T-cell (primary cell): ENCODE measurements around the gene MIPEP. TPM values are rescaled to one million over a fixed set of nuclear protein-coding genes. Genes with fewer than 3 reads are reported as not detected.

ENCODE experiments used
- ATAC-seq, 4 experiments: fragments of 200-7000 bp in 3 of 4; fragments of 150-1000 bp in 1 of 4; cut with Tn5 transposase; replicated peaks in 1 of 4; 1 replicate in 3 of 4; 2 replicates in 1 of 4; pipeline ENCODE4 v1.10.0; 2021; ENCODE audit warnings: moderate library complexity in 3 of 4, mild to moderate bottlenecking in 2 of 4, moderate number of reproducible peaks in 1 of 4
- CTCF ChIA-PET, 2 donors: fragments of 300-600 bp; sonication (Branson Sonifier 250); formaldehyde crosslinking; loops; one replicate each; lab custom pipeline; 2022; ENCODE audit warnings: antibody characterized with exemption in 2 of 2; lab: Charles Lee
- POLR2A ChIA-PET, 2 donors: fragments of 300-600 bp; sonication (Branson Sonifier 250); formaldehyde crosslinking; loops; one replicate each; lab custom pipeline; 2022; ENCODE audit warnings: antibody characterized with exemption in 2 of 2; lab: Charles Lee
- DNase-seq, 35 experiments: peaks; one replicate each; pipeline versions ENCODE4 v3.0.0 to v3.0.0-alpha.2; 2013 to 2023
- H3K27ac ChIP-seq: one replicate; pipeline ENCODE4 v1.5.1; 2013; ENCODE audit warnings: low read length
- H3K27me3 ChIP-seq, 2 experiments: replicated peaks in 1 of 2; 1 replicate in 1 of 2; 2 replicates in 1 of 2; pipeline versions ENCODE4 v1.6.1 to v1.7.0; 2013; ENCODE audit warnings: low read length in 1 of 2, mixed read lengths in 1 of 2; ENCODE audit not compliant: control insufficient read depth in 2 of 2, insufficient read depth in 2 of 2; ENCODE audit errors: extremely low read depth in 1 of 2
- H3K36me3 ChIP-seq, 2 donors: 1 replicate in 1 of 2; 2 replicates in 1 of 2; pipeline versions ENCODE4 v1.6.1 to v1.7.0; 2013; ENCODE audit warnings: low read length in 1 of 2; ENCODE audit not compliant: control insufficient read depth in 2 of 2, insufficient read depth in 1 of 2; ENCODE audit errors: extremely low read depth in 1 of 2
- H3K4me1 ChIP-seq, 2 experiments: 1 replicate in 1 of 2; 2 replicates in 1 of 2; pipeline versions ENCODE4 v1.6.1 to v1.7.0; 2013; ENCODE audit warnings: low read length in 2 of 2, mixed read lengths in 1 of 2; ENCODE audit not compliant: insufficient read depth in 2 of 2, control insufficient read depth in 1 of 2; ENCODE audit errors: extremely low read depth in 1 of 2
- H3K4me3 ChIP-seq, 2 donors: 1 replicate in 1 of 2; 2 replicates in 1 of 2; pipeline versions ENCODE4 v1.5.1 to v1.7.0; 2013; ENCODE audit warnings: mild to moderate bottlenecking in 2 of 2, low read length in 1 of 2, moderate library complexity in 1 of 2; ENCODE audit not compliant: control insufficient read depth in 1 of 2; ENCODE audit errors: extremely low read depth in 1 of 2
- H3K9me3 ChIP-seq: 2 replicates; pipeline ENCODE4 v1.7.0; 2013
- H3K27ac Mint-ChIP-seq, 2 donors: one replicate each; pipeline ENCODE4 v1.8.0; 2020 to 2021; ENCODE audit warnings: mild to moderate bottlenecking in 2 of 2, mixed read lengths in 2 of 2
- H3K27me3 Mint-ChIP-seq, 2 donors: one replicate each; pipeline ENCODE4 v1.8.0; 2021 to 2022; ENCODE audit warnings: mixed read lengths in 2 of 2
- H3K36me3 Mint-ChIP-seq: one replicate; pipeline ENCODE4 v1.8.0; 2021; ENCODE audit warnings: mixed read lengths
- H3K4me1 Mint-ChIP-seq, 3 donors: one replicate each; pipeline ENCODE4 v1.8.0; 2020 to 2022; ENCODE audit warnings: mixed read lengths in 3 of 3, mild to moderate bottlenecking in 1 of 3
- H3K4me3 Mint-ChIP-seq, 3 donors: one replicate each; pipeline ENCODE4 v1.8.0; 2020 to 2022; ENCODE audit warnings: mild to moderate bottlenecking in 3 of 3, mixed read lengths in 3 of 3, moderate library complexity in 3 of 3
- H3K9me3 Mint-ChIP-seq, 3 donors: one replicate each; pipeline ENCODE4 v1.8.0; 2020 to 2022; ENCODE audit warnings: mixed read lengths in 3 of 3
- WGBS: methylation state at CpG from one replicate; pipeline ENCODE4 v1.1.5; 2013; ENCODE audit warnings: missing lambda C conversion rate; ENCODE audit not compliant: insufficient coverage; 5-methylcytosine and 5-hydroxymethylcytosine counted together
- total RNA-seq, 35 experiments: library from RNA in 6 of 35; stranded (reverse) in 6 of 35; fragments of 120-200 nt in 1 of 35; gene quantifications; one replicate each; pipeline versions ENCODE4 v1.2.1 to v1.2.4 and lab custom pipeline; 2013 to 2026

MIPEP gene
- total RNA-seq, 5 donors from 2014 or later (not counting 1 experiment from before 2014, with no cell fraction given): 6.3 to 13.8 (median 12.3) TPM

GRCh38 chr13:23868521-23868920, 20.7 kb downstream of the MIPEP start:
- no peak for ATAC-seq
- Mint-ChIP-seq H3K27ac (no peak overlapping the region), H3K36me3 (peaks cover 16% of the 10 kb centered on the region), H3K4me1 (peaks cover 0 to 5% (median 0%) of the 10 kb centered on the region in 3 donors), H3K27me3 (no peaks in the 10 kb centered on the region), H3K4me3 (no peak overlapping the region), H3K9me3 (no peaks in the 10 kb centered on the region)
- no peak for DNase-seq
- ChIA-PET POLR2A (no interaction called here), CTCF (no interaction called here)
- peaks cover 0 to 9% of the 10 kb centered on the region in 2 donors for H3K36me3 ChIP-seq
- no peak overlapping the region for H3K4me3 ChIP-seq
- H3K27ac ChIP-seq: no peak overlapping the region
- no peaks in the 10 kb centered on the region for H3K27me3 ChIP-seq
- no peaks in the 10 kb centered on the region for H3K9me3 ChIP-seq
- H3K4me1 ChIP-seq: no peaks in the 10 kb centered on the region
- 100% methylated on average over 1 of the region's 5 CpGs for WGBS

GRCh38 chr13:23867027-23867491, 22.1 kb downstream of the MIPEP start:
- no peaks in the 10 kb centered on the region for H3K4me1 ChIP-seq
- Mint-ChIP-seq H3K27ac (no peak overlapping the region), H3K4me3 (no peak overlapping the region), H3K36me3 (peaks cover 15% of the 10 kb centered on the region), H3K4me1 (peaks cover 0 to 5% (median 0%) of the 10 kb centered on the region in 3 donors), H3K9me3 (no peaks in the 10 kb centered on the region), H3K27me3 (no peaks in the 10 kb centered on the region)
- ChIA-PET POLR2A (no interaction called here), CTCF (no interaction called here)
- no peak overlapping the region for H3K27ac ChIP-seq
- ATAC-seq (no peak), DNase-seq (no peak)
- H3K9me3 ChIP-seq: no peaks in the 10 kb centered on the region
- peaks cover 0 to 7% of the 10 kb centered on the region in 2 donors for H3K36me3 ChIP-seq
- 91% methylated on average over 7 of the region's 8 CpGs for WGBS
- H3K27me3 ChIP-seq: no peaks in the 10 kb centered on the region
- no peak overlapping the region for H3K4me3 ChIP-seq

GRCh38 chr13:23866420-23867026, 22.7 kb downstream of the MIPEP start:
- ChIA-PET CTCF (interaction anchor here in 1 of 2 donors (0.7 kb wide), 1 partner anchor 325 kb away, joined by 3 read pairs; no protein-coding TSS in a partner anchor), POLR2A (no interaction called here)
- H3K36me3 Mint-ChIP-seq: peaks cover 18% of the 10 kb centered on the region
- ATAC-seq (no peak), DNase-seq (no peak)
- Histone ChIP-seq H3K27me3 (no peaks in the 10 kb centered on the region), H3K4me1 (no peaks in the 10 kb centered on the region), H3K36me3 (peaks cover 0 to 10% of the 10 kb centered on the region in 2 donors), H3K4me3 (no peak overlapping the region), H3K27ac (no peak overlapping the region), H3K9me3 (no peaks in the 10 kb centered on the region)
- H3K9me3 Mint-ChIP-seq: no peaks in the 10 kb centered on the region
- H3K27ac Mint-ChIP-seq: no peak overlapping the region
- no peak overlapping the region for H3K4me3 Mint-ChIP-seq
- H3K27me3 Mint-ChIP-seq: no peaks in the 10 kb centered on the region
- peaks cover 0 to 5% (median 0%) of the 10 kb centered on the region in 3 donors for H3K4me1 Mint-ChIP-seq
- 93% methylated on average over 9 of the region's 9 CpGs for WGBS

- H3K27ac Mint-ChIP-seq: no peak overlapping the region
- Histone ChIP-seq H3K4me3 (no peak overlapping the region), H3K27ac (no peak overlapping the region), H3K4me1 (no peaks in the 10 kb centered on the region), H3K36me3 (peaks cover 0 to 13% of the 10 kb centered on the region in 2 donors), H3K27me3 (no peaks in the 10 kb centered on the region), H3K9me3 (no peaks in the 10 kb centered on the region)
- WGBS: 94% methylated on average over 4 of the region's 7 CpGs
- peaks cover 21% of the 10 kb centered on the region for H3K36me3 Mint-ChIP-seq
- no peaks in the 10 kb centered on the region for H3K9me3 Mint-ChIP-seq
- CTCF ChIA-PET: interaction anchor here in 1 of 2 donors (0.7 kb wide), 1 partner anchor 324 kb away, joined by 3 read pairs; no protein-coding TSS in a partner anchor
- no peak for DNase-seq
- ATAC-seq: no peak
- H3K4me3 Mint-ChIP-seq: no peak overlapping the region
- H3K4me1 Mint-ChIP-seq: peaks cover 0 to 5% (median 0%) of the 10 kb centered on the region in 3 donors
- no peaks in the 10 kb centered on the region for H3K27me3 Mint-ChIP-seq
- POLR2A ChIA-PET: no interaction called here
These were observed 23.3 kb downstream of the MIPEP start for GRCh38 chr13:23865906-23866305.

- Histone ChIP-seq H3K9me3 (no peaks in the 10 kb centered on the region), H3K4me3 (no peak overlapping the region), H3K36me3 (peaks cover 0 to 15% of the 10 kb centered on the region in 2 donors), H3K4me1 (no peaks in the 10 kb centered on the region), H3K27me3 (no peaks in the 10 kb centered on the region), H3K27ac (no peak overlapping the region)
- WGBS: no CpG with 5 or more reads among the region's 1 CpG
- H3K4me1 Mint-ChIP-seq: peaks cover 0 to 5% (median 0%) of the 10 kb centered on the region in 3 donors
- ChIA-PET POLR2A (no interaction called here), CTCF (no interaction called here)
- DNase-seq: no peak
- no peaks in the 10 kb centered on the region for H3K9me3 Mint-ChIP-seq
- H3K27me3 Mint-ChIP-seq: no peaks in the 10 kb centered on the region
- H3K27ac Mint-ChIP-seq: no peak overlapping the region
- ATAC-seq: no peak
- H3K36me3 Mint-ChIP-seq: peaks cover 30% of the 10 kb centered on the region
- H3K4me3 Mint-ChIP-seq: no peak overlapping the region
These were observed 24.2 kb downstream of the MIPEP start for GRCh38 chr13:23865026-23865425.

GRCh38 chr13:23861310-23861709, 27.9 kb downstream of the MIPEP start:
- no peak overlapping the region for H3K4me3 ChIP-seq
- no CpG with 5 or more reads among the region's 2 CpGs for WGBS
- ChIA-PET CTCF (no interaction called here), POLR2A (no interaction called here)
- ATAC-seq: no peak
- DNase-seq: no peak
- H3K27ac Mint-ChIP-seq: no peak overlapping the region
- H3K4me1 Mint-ChIP-seq: peaks cover 0 to 5% (median 0%) of the 10 kb centered on the region in 3 donors
- no peaks in the 10 kb centered on the region for H3K9me3 Mint-ChIP-seq
- peaks cover 0 to 10% of the 10 kb centered on the region in 2 donors for H3K36me3 ChIP-seq
- no peaks in the 10 kb centered on the region for H3K4me1 ChIP-seq
- H3K4me3 Mint-ChIP-seq: no peak overlapping the region
- H3K27me3 Mint-ChIP-seq: no peaks in the 10 kb centered on the region
- H3K9me3 ChIP-seq: no peaks in the 10 kb centered on the region
- peaks cover 42% of the 10 kb centered on the region for H3K36me3 Mint-ChIP-seq
- no peak overlapping the region for H3K27ac ChIP-seq
- no peaks in the 10 kb centered on the region for H3K27me3 ChIP-seq
